B cell (primary cell): Measurements from ENCODE around the gene CPEB3. TPM values are rescaled to one million over a fixed set of nuclear protein-coding genes. Genes with fewer than 3 reads are reported as not detected.
"Not testable (repeated sequence)": the region's sequence is repeated elsewhere in the genome, so short reads cannot be mapped to it uniquely, and the experiment has no call there.

Experiments used
- ATAC-seq: fragments of 200-7000 bp; cut with Tn5 transposase; one replicate; pipeline ENCODE4 v1.10.0; 2021; ENCODE audit warnings: low read depth, mild to moderate bottlenecking, moderate number of reproducible peaks, moderate library complexity
- CTCF ChIA-PET: fragments of 350-600 bp; sonication (Branson Sonifier 250); formaldehyde crosslinking; loops from one replicate; lab custom pipeline; 2021; ENCODE audit warnings: antibody characterized with exemption, inconsistent platforms; lab: Charles Lee
- POLR2A ChIA-PET: fragments of 350-600 bp; sonication (Branson Sonifier 250); formaldehyde crosslinking; loops from one replicate; lab custom pipeline; 2021; ENCODE audit warnings: antibody characterized with exemption; lab: Charles Lee
- DNase-seq: peaks from one replicate; pipeline ENCODE4 v3.0.0; 2013
- H2AFZ ChIP-seq: 2 replicates; pipeline ENCODE4 v1.6.1; 2012; ENCODE audit warnings: mild to moderate bottlenecking, low read depth, low read length; ENCODE audit not compliant: insufficient read depth, poor library complexity, severe bottlenecking
- H3K27ac ChIP-seq, 2 donors: 1 replicate in 1 of 2; 2 replicates in 1 of 2; pipeline ENCODE4 v1.5.1; 2012 to 2013; ENCODE audit warnings: low read length in 2 of 2, mild to moderate bottlenecking in 2 of 2, moderate library complexity in 1 of 2
- H3K27me3 ChIP-seq, 4 experiments: fragments of 200-600 bp in 1 of 4; sonication (generic) in 1 of 4; replicated peaks in 1 of 4; 1 replicate in 2 of 4; 2 replicates in 2 of 4; pipeline versions ENCODE4 v1.6.1 to v1.7.0; 2013 to 2016; ENCODE audit warnings: low read length in 3 of 4, mild to moderate bottlenecking in 2 of 4, mixed read lengths in 1 of 4, moderate library complexity in 1 of 4; ENCODE audit not compliant: insufficient read depth in 4 of 4, control insufficient read depth in 3 of 4; ENCODE audit errors: control extremely low read depth in 1 of 4
- H3K36me3 ChIP-seq, 2 experiments: replicated peaks in 1 of 2; 1 replicate in 1 of 2; 2 replicates in 1 of 2; pipeline versions ENCODE4 v1.6.1 to v1.7.1; 2013; ENCODE audit warnings: low read length in 1 of 2; ENCODE audit not compliant: insufficient read depth in 2 of 2, control insufficient read depth in 1 of 2; ENCODE audit errors: control extremely low read depth in 1 of 2, extremely low read depth in 1 of 2
- H3K4me1 ChIP-seq, 2 donors: fragments of 200-600 bp in 1 of 2; sonication (generic) in 1 of 2; 1 replicate in 1 of 2; 2 replicates in 1 of 2; pipeline versions ENCODE4 v1.5.1 to v1.6.1; 2013 to 2017; ENCODE audit warnings: low read length in 2 of 2; ENCODE audit not compliant: control insufficient read depth in 2 of 2, insufficient read depth in 2 of 2
- H3K4me2 ChIP-seq: replicated peaks from 2 replicates; pipeline ENCODE3; 2012; ENCODE audit warnings: mild to moderate bottlenecking, low read depth, low read length; ENCODE audit not compliant: poor library complexity, severe bottlenecking
- H3K4me3 ChIP-seq, 5 experiments: fragments of 200-600 bp in 1 of 5; sonication (generic) in 1 of 5; 1 replicate in 3 of 5; 2 replicates in 2 of 5; pipeline versions ENCODE4 v1.5.1 to v1.7.0; 2011 to 2016; ENCODE audit warnings: low read length in 4 of 5, mild to moderate bottlenecking in 4 of 5, low read depth in 2 of 5, control low read depth in 1 of 5, moderate library complexity in 1 of 5; ENCODE audit not compliant: insufficient read depth in 1 of 5; ENCODE audit errors: control extremely low read depth in 1 of 5, extremely low read depth in 1 of 5
- H3K79me2 ChIP-seq: fragments of 200-600 bp; sonication (generic); one replicate; pipeline ENCODE4 v1.6.0; 2016; ENCODE audit warnings: low read length; ENCODE audit not compliant: control insufficient read depth, insufficient read depth
- H3K9ac ChIP-seq: fragments of 200-600 bp; sonication (generic); 2 replicates; pipeline ENCODE4 v1.6.1; 2017; ENCODE audit warnings: mild to moderate bottlenecking, low read length, moderate library complexity
- H3K9me3 ChIP-seq, 3 donors: one replicate each; pipeline versions ENCODE4 v1.6.1 to v1.7.1; 2013; ENCODE audit warnings: low read length in 2 of 3; ENCODE audit not compliant: control insufficient read depth in 2 of 3, insufficient read depth in 1 of 3; ENCODE audit errors: control extremely low read depth in 1 of 3
- H4K20me1 ChIP-seq: 2 replicates; pipeline ENCODE4 v1.6.0; 2012; ENCODE audit warnings: mild to moderate bottlenecking, low read length; ENCODE audit not compliant: insufficient read depth, control insufficient read depth, poor library complexity, severe bottlenecking
- H3K27ac Mint-ChIP-seq: one replicate; pipeline ENCODE4 v1.8.0; 2021; ENCODE audit warnings: mixed read lengths
- H3K27me3 Mint-ChIP-seq: one replicate; pipeline ENCODE4 v1.8.0; 2021; ENCODE audit warnings: mixed read lengths
- H3K4me1 Mint-ChIP-seq: one replicate; pipeline ENCODE4 v1.8.0; 2021; ENCODE audit warnings: mixed read lengths
- H3K4me3 Mint-ChIP-seq: one replicate; pipeline ENCODE4 v1.8.0; 2021; ENCODE audit warnings: mixed read lengths
- H3K9me3 Mint-ChIP-seq: one replicate; pipeline ENCODE4 v1.8.0; 2022; ENCODE audit warnings: mixed read lengths; ENCODE audit not compliant: insufficient read depth
- EZH2 ChIP-seq: IDR thresholded peaks from 2 replicates; pipeline ENCODE4 v1.6.1; 2012; ENCODE audit warnings: borderline replicate concordance, low read depth, mild to moderate bottlenecking, moderate library complexity, low read length; ENCODE audit not compliant: insufficient read depth, poor library complexity, severe bottlenecking
- WGBS: methylation state at CpG from one replicate; pipeline ENCODE4 v1.1.5; 2013; ENCODE audit warnings: missing lambda C conversion rate; ENCODE audit not compliant: insufficient coverage; 5-methylcytosine and 5-hydroxymethylcytosine counted together
- intact Hi-C: fragments of 100-400 bp; cut with micrococcal nuclease; formaldehyde crosslinking; loops from one replicate; pipeline ENCODE4 v1.10.0; 2022
- polyA plus RNA-seq: library from polyadenylated mRNA; depleted of rRNA; stranded (reverse); fragments of >200 nt; gene quantifications from 2 replicates; pipeline ENCODE4 v1.2.3, GENCODE V29; 2012
- total RNA-seq, 2 donors: library from RNA; stranded (reverse); fragments of 120-200 nt in 1 of 2; gene quantifications; 1 replicate in 1 of 2; 2 replicates in 1 of 2; pipeline versions ENCODE4 v1.2.3 to v1.2.4, GENCODE V29; 2013 to 2022
- TF ChIP-seq, protein P1 (sequence below): fragments of 200-600 bp; IDR thresholded peaks from one replicate; pipeline ENCODE4 v1.8.0; 2022; ENCODE audit warnings: antibody characterized with exemption, mild to moderate bottlenecking

CPEB3 gene
- total and polyA plus RNA-seq, 2 donors (not counting 1 experiment from before 2014, with no cell fraction given) = 1.6 to 6.7 TPM

DNA sequence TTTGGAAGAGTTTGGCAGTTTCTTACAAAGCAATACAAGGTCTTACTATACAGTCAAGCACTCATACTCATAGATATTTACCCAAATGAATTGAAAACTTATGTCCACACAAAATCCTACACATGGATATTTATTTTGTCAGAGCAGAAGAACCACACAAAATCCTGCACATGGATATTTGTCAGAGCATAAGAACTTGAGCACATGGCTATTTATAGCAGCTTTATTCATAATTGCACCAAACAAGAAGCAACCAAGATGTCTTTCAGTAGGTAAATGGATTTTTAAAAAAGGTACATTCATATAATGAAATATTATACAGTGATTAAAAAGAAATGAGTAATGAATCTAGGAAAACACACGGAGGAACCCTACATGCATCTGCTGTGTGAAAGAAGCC, 251.9 kb downstream of the CPEB3 start:
- H3K4me1 Mint-ChIP-seq = peaks cover 2% of the 10 kb centered on the region
- ATAC-seq (no peak), DNase-seq (no peak)
- TF ChIP-seq, protein P1, sequence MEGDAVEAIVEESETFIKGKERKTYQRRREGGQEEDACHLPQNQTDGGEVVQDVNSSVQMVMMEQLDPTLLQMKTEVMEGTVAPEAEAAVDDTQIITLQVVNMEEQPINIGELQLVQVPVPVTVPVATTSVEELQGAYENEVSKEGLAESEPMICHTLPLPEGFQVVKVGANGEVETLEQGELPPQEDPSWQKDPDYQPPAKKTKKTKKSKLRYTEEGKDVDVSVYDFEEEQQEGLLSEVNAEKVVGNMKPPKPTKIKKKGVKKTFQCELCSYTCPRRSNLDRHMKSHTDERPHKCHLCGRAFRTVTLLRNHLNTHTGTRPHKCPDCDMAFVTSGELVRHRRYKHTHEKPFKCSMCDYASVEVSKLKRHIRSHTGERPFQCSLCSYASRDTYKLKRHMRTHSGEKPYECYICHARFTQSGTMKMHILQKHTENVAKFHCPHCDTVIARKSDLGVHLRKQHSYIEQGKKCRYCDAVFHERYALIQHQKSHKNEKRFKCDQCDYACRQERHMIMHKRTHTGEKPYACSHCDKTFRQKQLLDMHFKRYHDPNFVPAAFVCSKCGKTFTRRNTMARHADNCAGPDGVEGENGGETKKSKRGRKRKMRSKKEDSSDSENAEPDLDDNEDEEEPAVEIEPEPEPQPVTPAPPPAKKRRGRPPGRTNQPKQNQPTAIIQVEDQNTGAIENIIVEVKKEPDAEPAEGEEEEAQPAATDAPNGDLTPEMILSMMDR = no peak
- TF ChIP-seq EZH2 = no peak
- ChIA-PET POLR2A (no interaction called here), CTCF (interaction anchor here (0.6 kb wide), 1 partner anchor 460 kb away, joined by 3 read pairs; no protein-coding TSS in a partner anchor)
- no peak overlapping the region for H3K9ac ChIP-seq
- no peak overlapping the region for H3K27ac ChIP-seq
- H3K36me3 ChIP-seq = peaks cover 0 to under 1% of the 10 kb centered on the region in 2 experiments
- H4K20me1 ChIP-seq = no peaks in the 10 kb centered on the region
- H3K9me3 ChIP-seq = no peaks in the 10 kb centered on the region
- no peak overlapping the region for H3K27ac Mint-ChIP-seq
- no peak overlapping the region for H3K4me3 Mint-ChIP-seq
- H3K4me3 ChIP-seq = no peak overlapping the region
- intact Hi-C loops = no loop called here
- no peaks in the 10 kb centered on the region for H3K27me3 ChIP-seq
- H3K4me1 ChIP-seq = no peaks in the 10 kb centered on the region
- H3K79me2 ChIP-seq = no peaks in the 10 kb centered on the region
- WGBS = 86% methylated on average over 1 of the region's 1 CpG
- H2AFZ ChIP-seq = no peak overlapping the region
- H3K9me3 Mint-ChIP-seq = no peaks in the 10 kb centered on the region
- H3K27me3 Mint-ChIP-seq = no peaks in the 10 kb centered on the region
- no peak overlapping the region for H3K4me2 ChIP-seq

DNA sequence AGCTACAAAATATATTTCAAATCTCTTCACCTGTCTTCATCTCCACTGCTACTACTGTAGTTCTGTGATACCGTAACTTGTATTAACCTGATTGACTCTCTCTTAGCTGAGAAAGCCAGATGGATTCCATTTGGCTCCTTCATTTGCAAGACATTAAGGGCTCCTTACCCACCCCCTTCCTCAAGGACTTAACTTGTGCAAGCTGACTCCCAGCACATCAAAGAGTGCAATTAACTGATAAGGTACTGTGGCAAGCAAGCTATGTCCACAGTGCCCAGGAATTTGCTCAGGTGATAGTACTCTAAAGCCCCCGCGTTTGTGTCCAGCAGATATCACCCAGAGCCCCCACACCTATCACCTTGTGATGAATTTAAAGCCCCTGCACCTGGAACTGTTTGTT, 257.8 kb downstream of the CPEB3 start:
- not testable (repeated sequence) for ATAC-seq

More for the DNA sequence above, 257.8 kb downstream of the CPEB3 start:
- H3K4me3 Mint-ChIP-seq, H3K27ac Mint-ChIP-seq, intact Hi-C loops, H3K27me3 Mint-ChIP-seq, H4K20me1 ChIP-seq, H3K9me3 ChIP-seq, H3K4me1 ChIP-seq, H3K27ac ChIP-seq, H3K79me2 ChIP-seq, DNase-seq, H2AFZ ChIP-seq, H3K9ac ChIP-seq, POLR2A ChIA-PET, H3K4me3 ChIP-seq, H3K27me3 ChIP-seq, H3K4me2 ChIP-seq, H3K9me3 Mint-ChIP-seq, CTCF ChIA-PET, H3K4me1 Mint-ChIP-seq: not testable (repeated sequence)
- WGBS = 100% methylated on average over 1 of the region's 3 CpGs
- peaks cover 10 to 30% of the 10 kb centered on the region in 2 experiments for H3K36me3 ChIP-seq
